Measurements from ENCODE around the gene PGAP1.
"Not testable (repeated sequence)": the region's sequence is repeated elsewhere in the genome, so short reads cannot be mapped to it uniquely, and the experiment has no call there.

The PGAP1 gene

DNA sequence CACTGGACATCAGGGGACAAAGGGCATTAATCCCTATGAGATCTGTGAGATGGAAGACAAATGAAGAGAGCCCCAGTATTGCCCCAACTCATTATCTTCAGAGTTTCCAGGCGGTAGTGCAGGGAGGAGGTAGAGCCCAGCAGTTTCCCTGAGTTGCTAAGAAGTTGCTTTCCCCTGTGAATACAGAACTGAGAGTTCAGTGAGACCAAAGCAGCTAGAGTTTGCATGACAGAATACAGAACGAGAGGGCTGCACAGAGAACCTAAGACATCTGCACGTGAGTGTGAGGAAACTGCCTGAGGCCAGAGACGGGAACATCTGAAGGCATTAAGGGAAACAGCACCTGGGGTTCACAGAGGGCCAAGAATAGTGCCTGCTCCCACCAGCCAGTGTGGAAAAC lies 18.1 kb upstream of the PGAP1 start:
- DNase-seq, result no peak

DNA sequence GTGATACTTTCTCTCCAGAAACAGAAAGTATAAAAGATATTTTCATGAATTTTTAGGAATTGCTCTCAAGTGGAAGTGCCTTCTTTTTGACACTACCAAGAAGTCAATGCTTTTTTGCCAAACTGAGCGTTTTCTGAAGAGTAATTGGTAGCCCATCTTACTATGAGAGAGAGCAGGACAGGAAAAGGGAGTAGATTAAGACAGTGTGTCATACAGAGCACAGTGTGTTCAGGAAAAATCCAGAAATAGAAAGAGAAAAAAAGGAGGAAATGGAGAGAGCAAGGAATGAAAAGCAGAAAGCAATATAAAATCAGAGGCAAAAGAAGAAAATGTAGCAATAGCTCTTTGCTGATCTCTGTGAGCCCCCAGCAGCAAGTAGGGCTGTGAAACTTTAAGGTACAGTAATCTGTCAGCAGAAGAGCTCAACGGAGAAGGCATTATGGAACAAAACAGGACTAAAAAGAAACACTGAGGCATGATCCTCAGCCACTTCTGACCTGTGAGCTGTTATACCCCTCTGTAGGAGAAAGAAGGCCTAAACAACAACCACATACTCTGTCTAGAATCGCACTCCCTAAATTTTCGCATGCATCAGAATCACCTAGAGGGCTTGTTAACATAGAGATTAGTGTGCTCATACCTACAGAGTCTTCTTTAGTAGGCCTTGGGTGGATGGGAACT lies 15.0 kb upstream of the PGAP1 start:
- no peak for DNase-seq

DNA sequence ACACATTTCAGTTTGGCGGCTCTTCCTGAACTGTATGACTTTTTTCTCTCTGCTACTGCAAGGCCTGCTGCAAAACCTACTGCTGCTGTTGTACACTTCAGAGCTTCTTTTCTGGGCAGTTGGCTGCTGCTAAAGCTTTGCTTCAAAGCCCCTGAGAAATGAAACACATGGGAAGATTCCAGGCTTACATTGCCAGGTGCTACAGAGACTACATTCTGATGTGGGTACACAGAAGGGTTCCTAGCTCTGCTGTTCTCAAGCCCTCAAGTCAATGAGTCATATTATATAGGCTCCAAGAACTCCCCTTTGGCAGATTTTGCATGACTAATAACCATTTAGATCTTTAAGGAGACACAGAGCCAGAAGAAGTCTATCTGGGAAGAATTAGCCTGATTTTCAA lies 12.9 kb upstream of the PGAP1 start:
- no peak for DNase-seq

DNA sequence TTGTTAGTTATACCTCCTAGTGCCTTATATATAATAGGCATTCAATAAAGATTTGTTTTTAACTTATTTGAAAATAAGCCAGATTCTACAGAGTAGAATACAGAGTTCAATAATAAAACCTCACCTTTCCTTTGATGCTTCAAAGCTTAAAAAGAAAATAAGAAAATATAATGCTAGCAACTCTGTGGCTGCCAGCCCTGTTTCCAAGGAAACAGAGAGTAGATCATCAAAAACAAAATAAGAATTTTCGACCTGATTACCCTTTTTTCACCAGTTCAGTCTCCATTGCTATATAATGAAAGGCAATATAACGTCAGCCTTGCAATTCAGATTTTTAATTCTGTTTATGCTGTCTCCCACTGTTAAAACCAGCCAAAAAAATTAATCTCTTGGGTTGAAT lies 8.9 kb upstream of the PGAP1 start:
- DNase-seq, result no peak

DNA sequence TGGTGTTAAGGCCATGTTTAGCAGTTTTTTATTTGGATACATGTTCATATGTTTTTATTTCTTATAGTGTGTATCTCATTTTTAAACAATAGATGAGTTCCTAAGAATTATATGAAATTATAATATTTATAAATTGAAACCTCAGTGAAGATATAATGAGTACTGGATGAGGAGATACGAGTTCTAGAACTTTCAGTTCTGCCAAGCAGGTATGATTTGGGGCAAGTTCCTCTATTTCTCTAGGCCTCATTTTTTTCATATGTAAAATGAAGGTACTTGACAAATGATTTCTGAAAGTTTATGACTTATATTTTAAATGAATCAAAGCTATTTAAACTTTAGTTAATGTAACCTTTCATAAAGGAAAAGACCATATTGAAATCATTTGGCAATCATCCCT lies 8.2 kb upstream of the PGAP1 start:
- no peak for DNase-seq

DNA sequence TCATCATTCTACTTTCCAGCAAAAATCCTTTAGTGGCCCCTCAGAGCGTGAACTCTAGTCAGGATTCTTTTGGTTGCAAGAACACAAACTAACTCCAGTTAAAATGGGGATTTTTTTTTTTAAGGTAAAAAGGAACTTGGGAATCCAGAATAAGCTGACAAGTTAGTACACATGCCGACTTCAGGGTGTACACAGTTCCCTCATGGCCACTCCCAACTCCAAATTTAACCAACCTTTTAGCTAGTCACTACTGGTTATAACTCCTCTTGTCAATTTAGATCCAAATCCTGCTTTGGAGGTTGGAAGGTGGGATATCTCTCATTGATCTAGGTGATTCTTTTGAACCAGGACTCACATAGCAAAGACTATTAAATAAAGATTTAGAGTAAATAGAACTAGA lies 5.0 kb upstream of the PGAP1 start:
- DNase-seq, result no peak

DNA sequence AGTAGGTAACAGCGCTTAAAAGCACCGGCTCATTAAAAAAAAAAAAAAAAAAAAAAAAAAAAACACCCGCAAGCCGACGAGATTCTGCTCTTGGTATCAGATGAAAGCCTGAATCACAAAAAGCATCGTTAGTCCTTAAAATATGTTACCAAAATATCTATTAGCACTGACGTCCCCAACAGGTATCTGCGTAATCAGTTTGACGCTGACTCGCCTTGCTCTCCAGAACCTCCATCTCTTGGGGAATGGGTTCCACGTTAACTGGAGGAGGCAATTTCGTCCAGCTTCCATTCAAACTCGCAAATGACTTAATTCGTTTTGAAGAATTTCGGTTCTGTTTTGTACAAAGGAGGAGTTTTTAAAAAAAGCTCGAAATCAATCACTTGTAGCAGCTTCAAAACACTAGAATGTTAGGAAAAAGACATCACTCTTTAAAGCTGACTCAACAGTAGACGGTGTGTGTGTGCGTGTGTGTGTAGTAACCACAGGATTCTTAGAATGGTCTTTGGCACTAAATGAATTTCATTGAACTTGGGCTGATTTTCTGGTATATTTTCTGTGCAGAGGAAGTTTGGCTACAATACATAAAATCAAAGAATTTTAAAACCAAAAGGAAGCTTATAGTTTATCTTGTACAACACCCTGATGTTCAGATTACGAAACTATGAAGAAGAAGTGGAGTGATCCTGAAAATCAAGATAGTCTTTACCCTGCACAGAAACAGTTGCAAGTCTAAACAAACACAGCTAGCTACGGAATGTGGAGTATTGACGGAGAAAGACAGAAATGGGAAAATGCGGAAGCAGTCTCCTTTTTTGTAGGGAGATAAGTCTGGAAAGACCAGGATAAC lies 1.1 kb upstream of the PGAP1 start:
- DNase-seq, result peak; percentile 66

DNA sequence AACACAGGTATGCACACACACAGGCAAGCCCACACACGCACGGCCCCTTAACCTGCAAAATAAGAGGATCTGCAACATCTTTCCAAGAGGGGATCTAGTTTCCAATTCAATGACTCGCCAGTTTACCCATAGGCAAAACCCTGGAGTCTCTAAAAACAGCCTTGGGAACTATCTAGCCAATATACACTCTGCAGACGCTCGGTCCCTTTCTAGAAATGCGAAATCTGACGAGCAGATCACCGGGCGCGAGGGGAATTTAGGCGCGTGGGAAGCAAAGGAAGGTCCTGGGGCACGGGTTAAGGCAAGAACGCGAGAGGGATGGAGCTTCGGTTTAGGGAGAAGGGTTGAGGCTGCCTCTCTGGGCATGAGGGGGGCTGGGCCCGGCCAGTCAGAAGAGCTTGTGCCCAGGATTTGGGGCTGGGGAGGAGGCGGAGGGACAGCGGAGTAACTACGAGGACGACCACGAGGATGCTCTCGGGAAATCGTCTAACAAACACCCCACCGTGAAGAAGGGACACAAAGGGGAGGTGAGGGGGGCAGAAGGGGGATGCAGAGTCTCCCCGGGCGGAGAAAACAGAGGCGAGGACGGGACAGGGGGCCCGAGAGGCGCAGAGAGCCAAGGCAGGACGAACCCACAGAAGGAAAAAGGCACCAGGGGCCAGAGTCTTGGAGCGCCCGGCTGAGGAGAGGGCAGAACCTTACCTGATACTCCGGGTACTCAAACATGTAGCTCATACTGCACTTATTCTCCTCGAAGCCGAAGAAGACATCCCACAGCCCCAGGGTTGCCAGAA lies 542 bp downstream of the PGAP1 start:
- DNase-seq, result peak; percentile 67

DNA sequence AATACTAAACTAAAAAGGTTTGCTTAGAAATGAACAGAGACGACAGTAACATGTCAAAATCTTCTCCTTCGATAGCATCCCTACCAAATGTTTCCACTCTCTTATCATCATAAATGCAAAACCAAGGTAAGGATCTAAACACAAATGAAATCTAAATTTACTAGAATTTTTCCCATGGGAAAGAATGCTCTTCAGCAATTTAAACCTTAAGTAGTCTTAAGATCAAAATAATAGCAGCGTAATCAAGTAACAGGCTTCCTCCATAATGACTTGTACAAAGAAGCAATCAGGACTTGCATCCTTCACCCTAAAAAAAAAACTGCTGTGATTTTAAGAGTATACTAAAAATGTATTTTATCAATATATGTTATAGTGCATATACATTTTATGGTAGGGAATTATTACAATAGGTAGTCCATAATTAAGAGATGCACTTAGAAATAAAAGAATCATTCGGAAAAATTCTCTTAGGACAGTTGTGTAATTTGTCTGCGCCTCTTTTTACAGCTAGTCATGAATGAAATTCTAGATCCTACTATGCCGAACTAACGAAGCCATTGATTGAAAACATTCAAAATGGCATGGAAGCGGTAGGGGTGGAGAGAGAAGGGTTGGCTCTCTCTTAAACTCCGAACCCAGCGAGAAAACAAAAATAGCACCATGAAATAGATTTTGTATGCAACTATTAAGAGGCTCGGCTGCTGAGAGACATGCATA lies 1.3 kb downstream of the PGAP1 start:
- no peak for DNase-seq

DNA sequence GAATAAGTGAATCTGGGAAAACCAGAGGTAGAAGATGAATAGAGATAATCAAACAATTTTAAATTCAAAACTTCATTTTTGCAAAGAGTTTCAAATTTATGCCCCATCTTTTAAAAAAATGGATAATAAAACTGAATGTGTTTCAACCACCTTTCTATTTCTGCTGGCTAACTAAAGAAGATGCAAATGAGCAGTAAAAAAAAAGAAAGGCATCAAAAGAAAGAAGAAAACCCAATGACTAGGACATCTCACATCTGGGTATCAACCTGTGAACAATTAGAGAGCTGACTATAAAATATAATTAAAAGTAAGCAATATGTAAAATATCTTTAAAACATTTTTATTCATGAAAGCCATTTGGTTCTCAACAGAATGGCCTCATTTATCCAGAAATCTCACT lies 2.5 kb downstream of the PGAP1 start:
- DNase-seq, result no peak

DNA sequence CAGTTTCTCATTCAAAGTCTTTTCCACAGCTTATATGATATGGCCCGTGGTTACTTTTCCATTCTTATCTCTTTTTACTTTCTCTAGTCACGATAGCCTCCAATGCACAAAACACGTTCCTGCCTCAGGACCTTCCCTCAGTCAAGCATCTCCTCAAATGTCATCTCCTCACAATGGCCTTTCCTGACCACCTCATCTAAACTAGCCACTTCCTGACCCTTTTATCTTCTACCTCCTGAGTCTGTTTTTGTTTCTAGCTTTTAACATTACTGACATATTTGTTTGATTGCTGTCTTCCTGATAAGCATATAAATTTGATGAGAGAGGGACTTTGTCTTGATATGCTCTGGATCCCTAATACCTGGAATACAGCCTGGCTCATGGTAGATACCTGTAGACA lies 7.6 kb downstream of the PGAP1 start:
- DNase-seq, result no peak

DNA sequence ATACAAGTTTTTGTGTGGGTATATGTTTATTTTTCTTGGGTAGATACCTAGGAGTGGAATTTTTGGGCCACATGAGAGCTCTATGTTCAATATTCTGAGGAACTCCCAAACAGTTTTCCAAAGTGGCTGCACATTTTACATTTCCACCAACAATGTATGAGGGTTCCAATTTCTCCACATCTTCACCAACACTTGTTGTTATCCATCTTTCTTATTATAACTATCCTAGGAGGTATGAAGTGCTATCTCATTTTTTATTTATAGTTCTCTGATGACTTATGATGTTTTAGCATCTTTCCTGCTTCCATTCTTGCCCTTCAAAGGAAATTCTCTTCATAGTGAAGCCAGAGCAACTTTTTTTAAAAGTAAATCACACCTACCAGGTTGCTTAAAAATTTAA lies 8.7 kb downstream of the PGAP1 start:
- DNase-seq, result no peak

DNA sequence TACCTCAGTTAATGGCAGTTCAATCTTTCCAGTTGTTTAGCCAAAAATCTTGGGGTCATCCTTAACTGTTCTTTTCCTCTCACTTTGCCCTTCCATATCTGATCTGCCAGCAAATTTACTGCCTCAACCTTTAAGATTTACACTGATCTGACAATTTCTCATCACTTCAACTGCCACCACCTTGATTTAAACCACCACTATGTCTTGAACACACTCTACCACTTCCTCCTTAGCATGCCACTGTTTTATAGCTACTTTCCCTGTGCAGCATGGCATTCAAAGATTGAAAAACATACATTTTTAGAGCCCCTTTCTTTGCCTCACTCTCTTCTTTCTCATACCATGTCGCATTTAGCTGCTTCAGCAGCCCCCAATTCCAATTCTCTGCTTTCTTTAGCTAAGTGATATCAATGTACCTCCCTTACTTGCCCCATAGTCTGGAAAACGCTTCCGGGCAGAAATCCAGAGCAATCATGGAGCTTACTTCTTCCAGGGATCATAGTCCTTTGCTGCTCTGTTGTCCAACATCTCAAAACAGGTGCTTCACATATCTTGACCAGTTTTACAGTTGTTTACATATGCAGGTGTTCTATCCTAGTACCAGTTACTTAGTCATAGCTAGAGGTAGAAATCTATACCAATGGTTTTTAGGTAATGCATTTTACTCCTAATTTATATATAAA lies 10.9 kb downstream of the PGAP1 start:
- no peak for DNase-seq

DNA sequence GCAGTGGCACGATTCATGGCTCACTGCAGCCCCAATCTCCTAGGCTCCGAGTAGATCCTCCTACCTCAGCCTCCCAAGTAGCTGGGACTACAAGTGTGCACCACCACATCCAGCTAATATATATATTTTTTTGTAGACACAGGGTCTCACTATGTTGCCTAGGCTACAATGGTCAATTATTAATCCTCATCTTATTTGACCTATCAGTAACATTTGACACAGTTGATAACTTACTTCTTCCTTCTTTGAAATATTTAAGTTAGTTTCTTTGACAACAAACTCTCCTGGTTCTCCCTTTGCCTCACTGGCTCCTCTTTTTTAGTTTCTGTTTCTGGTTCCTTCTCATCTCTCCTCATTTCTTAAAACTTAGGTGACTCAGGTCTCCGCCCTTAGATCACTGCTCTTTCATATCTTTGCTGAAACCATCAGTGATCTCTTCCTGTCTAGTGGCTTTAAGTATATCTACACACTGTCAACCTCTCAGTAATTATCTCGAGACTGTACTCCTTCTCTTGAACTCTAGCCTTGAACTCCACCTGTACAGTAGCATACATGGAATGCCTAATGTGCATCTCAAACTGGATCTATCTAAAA lies 11.5 kb downstream of the PGAP1 start:
- DNase-seq, result no peak

DNA sequence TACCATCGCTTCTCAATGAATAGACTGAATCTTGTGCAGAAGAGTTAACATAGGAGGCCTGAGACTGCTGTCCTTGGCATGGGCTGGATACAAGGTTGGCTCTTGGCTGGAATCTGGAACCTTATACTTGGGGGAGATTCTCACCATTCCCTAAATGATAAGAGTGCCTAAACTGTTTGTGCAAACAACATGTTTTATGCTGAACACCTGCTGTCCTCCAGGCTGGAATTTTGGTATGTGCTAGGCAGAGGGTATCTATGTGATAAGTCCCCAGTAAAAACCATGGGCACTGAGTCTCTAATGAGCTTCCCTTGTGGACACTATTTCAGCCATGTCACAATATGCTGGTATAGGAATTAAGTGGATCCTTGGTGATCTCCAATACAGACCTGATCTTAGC lies 12.8 kb downstream of the PGAP1 start:
- DNase-seq, result no peak

DNA sequence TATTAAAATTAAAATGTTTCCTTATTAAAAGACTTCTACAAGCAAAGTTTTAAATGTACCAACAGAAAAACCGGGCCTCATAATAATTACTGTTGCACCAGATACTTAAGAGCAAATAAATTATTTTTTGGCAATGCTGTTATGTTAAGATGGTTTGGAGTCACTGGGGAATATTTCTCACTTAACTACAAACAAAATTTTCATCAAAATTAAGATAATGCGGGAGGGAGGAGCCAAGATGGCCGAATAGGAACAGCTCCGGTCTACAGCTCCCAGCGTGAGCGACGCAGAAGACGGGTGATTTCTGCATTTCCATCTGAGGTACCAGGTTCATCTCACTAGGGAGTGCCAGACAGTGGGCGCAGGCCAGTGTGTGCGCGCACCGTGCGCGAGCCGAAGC lies 21.1 kb downstream of the PGAP1 start:
- DNase-seq, result not testable (repeated sequence)

DNA sequence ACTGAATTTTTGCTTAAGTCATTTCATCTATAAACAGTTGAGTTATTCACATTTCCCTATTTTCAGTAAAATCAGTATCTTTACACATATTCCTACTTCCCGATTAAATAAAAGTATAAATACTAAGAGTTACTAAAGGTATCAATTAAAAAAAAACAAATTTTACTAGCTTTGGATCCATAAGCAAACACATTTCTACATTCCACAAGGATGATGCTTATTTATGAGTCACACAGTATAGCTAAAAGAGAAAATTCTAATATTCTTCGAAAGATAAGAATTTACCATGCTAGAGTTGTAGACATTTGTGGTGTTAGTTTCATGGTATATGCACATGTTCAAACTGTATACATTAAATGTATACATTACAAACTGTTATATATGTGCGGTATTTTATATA lies 23.7 kb downstream of the PGAP1 start:
- DNase-seq, result no peak

DNA sequence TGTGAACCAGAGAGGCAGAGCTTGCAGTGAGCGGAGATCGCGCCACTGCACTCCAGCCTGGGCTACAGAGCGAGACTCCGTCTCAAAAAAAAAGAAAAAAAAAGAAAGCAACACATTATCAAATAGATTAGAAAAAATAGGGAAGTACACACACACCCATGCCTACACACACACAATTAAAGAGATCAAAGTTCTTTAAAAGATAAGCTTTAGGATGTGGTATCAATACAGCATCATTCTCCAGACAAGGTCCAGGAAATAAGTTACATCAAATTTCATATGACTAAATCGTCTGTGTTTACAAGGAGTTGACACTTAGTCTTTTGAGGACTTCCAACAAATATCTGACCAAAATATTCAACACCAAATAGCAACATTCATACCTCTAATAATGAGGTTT lies 25.7 kb downstream of the PGAP1 start:
- no peak for DNase-seq

DNA sequence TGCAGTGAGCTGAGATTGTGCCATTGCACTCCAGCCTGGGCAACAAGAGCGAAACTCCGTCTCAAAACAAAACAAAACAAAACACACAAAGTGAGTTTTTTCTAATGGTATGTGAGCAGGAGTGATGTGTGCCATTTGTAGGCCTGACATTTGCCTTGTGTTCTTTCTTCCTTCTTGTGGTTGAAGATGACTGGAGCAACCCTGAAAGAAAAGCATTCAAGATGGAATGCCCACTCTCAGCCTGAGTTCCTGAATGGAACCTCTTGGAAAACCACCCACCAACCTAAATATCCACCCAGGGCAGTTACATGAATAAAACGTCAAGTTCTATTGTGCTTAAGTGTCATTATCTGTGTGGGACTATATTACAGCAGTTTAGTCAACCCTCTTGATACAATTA lies 26.5 kb downstream of the PGAP1 start:
- no peak for DNase-seq

DNA sequence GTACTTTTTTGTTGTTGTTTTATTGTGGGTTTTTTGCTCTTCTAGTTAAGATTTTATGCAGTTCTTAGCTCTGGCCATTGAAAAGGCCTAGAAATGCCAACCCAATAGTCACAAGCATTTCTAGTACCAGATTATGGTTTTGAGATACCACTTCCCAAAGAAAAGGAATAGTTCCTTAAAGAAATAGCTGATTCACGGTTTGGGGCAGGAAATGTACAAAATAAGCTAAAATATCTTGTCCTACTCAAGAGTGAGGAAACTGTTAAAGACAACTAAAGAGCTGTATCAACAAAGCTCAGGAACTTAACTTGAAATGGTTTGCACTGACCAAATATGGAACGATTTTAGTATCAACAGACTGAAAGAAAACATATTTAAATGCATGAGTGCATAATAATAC lies 35.4 kb downstream of the PGAP1 start:
- DNase-seq, result no peak

DNA sequence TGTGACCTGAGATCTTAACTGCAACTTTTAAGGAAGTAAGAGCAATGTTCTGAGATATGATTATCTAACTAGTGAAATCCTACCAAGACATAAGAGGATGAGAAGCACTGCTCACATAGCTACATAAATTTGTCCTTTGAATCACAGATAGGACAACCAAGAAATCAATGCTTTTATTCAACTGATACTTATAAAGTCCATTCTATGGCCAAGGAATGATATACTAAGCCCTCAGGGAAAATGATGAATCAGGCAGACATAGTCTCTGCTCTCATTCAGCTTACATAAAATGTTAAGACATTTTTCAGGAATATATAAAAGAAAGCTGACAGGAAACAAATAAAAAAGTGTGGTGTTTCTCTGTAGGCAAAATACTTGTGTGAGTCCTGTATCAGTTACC lies 39.1 kb downstream of the PGAP1 start:
- DNase-seq, result no peak

DNA sequence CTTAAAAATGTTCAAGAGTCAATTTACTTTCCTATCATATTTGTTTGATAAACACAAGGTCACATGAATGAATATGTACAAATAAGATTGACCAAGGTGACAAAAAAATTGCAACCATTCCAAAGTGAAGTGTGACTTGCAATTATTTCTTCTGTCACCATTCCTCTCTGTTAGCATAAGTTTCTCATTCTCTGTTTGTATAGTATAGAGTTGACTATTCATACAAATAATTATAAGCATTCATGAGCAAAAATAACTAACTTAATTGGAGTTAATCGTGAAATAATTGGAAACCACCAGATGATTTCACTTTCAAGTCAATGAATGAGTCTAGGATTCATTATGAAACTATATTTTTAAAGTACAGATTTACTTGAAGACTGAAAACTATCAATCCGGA lies 42.1 kb downstream of the PGAP1 start:
- DNase-seq, result no peak

Data from activated CD8-positive, alpha-beta memory T cell treated with anti-CD3 and anti-CD28 coated beads, Interleukin-2, amount 50 U/mL, for 48 hours (primary cell).